ENCODE data around the gene BLCAP.

The BLCAP gene

GRCh38 chr20:37521061-37521771, 6.5 kb downstream of the BLCAP start, which contains the start of gene NNAT:
NNAT (plus strand) TSS chr20:37521250; CDS start chr20:37521332, 82 bp downstream.
- Histone ChIP-seq H3K4me3 (ENCODE audit: low read depth, low read length) (no peak within 1 kb of the TSS), H3K36me3 (ENCODE audit: insufficient read depth, low read length) (peaks cover 13% of the 10 kb centered on the region), H3K27me3 (ENCODE audit: insufficient read depth, low read length) (no peaks in the 10 kb centered on the region), H3K79me2 (ENCODE audit: control insufficient read depth, insufficient read depth, low read length, unreplicated experiment) (peaks cover 88% of the 10 kb centered on the region), H2AFZ (ENCODE audit: low read length, unreplicated experiment) (no peak within 1 kb of the TSS), H3K27ac (ENCODE audit: low read depth, low read length) (no peak within 1 kb of the TSS), H3K4me1 (ENCODE audit: control insufficient read depth, insufficient read depth, low read length, unreplicated experiment) (peaks cover 14% of the 10 kb centered on the region)

DNA sequence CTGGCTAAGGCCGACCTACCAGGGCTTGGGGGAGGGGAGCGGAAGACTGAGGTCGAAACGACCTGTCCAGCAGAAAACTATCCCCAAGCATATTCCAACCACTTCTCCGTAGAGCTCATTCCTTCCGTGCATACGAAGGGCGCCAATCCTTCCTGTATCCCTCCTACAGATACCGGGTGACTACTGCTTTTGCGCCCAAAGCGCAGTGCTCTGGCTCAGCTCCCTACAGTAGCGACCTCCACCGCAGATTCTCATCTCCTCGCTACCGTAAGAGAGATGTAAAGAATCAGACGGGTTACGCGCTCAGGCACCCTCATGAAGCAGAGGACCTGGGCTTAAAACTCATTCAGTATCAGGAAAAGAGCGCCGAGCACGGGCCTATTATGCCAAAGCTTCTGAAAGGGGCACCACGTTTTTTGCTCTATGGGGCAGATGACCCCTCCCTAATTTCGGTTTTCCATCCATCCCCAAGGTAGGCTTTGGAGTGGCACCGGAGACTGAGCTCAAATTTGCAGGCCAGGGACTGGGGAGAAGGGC, 7.2 kb downstream of the BLCAP start:
- peaks cover 81% of the 10 kb centered on the region for H3K79me2 ChIP-seq (ENCODE audit: control insufficient read depth, insufficient read depth, low read length, unreplicated experiment)
- no peak overlapping the region for H3K4me3 ChIP-seq (ENCODE audit: low read depth, low read length)

DNA sequence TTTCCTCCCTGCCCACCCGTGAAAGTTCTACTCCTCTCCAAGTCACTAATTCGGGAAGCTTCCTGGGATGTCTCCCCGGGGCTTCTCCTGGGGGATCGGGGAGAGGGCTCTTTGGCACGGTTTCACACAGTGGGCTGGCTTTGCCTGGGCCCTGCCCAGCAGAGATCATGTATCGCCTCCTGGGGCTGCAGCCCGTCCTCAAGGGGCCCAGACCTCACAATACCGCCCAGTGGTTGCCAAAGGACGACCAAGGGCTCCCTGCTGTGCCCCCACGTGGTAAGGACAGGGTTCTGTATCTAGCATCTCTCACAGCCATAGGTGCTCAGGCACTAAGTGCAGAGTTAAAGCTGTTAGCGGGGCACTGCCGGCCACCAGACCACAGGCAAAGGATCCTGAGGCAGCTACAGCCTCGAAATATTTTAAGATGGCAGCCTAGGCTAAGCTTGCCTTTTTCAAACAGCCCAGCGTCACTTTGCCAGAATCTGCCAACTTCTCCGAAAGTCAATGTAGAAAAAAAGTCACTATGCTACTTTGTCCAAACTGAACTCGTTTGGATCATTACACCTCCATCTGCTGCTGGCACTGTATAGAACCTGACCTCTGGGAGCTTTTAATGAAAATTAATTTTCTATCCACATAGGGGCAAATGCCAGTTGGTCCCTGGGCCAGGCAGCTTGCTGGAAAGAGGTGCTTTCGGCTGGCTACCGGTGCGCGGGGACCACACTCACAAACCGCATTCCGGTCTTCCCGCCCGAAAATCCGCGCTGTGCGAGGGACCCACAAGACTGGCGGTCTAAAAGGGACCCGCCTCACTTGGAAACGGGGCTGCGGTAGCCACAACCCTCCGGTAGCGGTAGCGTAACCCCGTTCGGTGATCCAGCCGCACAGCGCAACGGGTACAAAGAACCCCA, 7.9 kb downstream of the BLCAP start:
- H3K27me3 ChIP-seq (ENCODE audit: insufficient read depth, low read length): no peaks in the 10 kb centered on the region
- no peak overlapping the region for H3K4me3 ChIP-seq (ENCODE audit: low read depth, low read length)
- H2AFZ ChIP-seq (ENCODE audit: low read length, unreplicated experiment): no peak overlapping the region
- peaks cover 13% of the 10 kb centered on the region for H3K36me3 ChIP-seq (ENCODE audit: insufficient read depth, low read length)
- H3K79me2 ChIP-seq (ENCODE audit: control insufficient read depth, insufficient read depth, low read length, unreplicated experiment): peaks cover 74% of the 10 kb centered on the region
- no peak overlapping the region for H3K27ac ChIP-seq (ENCODE audit: low read depth, low read length)
- peaks cover 2% of the 10 kb centered on the region for H3K4me1 ChIP-seq (ENCODE audit: control insufficient read depth, insufficient read depth, low read length, unreplicated experiment)

More for the DNA sequence above, 7.2 kb downstream of the BLCAP start:
- no peaks in the 10 kb centered on the region for H3K27me3 ChIP-seq (ENCODE audit: insufficient read depth, low read length)
- H3K4me1 ChIP-seq (ENCODE audit: control insufficient read depth, insufficient read depth, low read length, unreplicated experiment): peaks cover 9% of the 10 kb centered on the region
- peaks cover 13% of the 10 kb centered on the region for H3K36me3 ChIP-seq (ENCODE audit: insufficient read depth, low read length)
- no peak overlapping the region for H2AFZ ChIP-seq (ENCODE audit: low read length, unreplicated experiment)
- H3K27ac ChIP-seq (ENCODE audit: low read depth, low read length): no peak overlapping the region

- H3K79me2 ChIP-seq (ENCODE audit: control insufficient read depth, insufficient read depth, low read length, unreplicated experiment): peaks cover 65% of the 10 kb centered on the region
- no peaks in the 10 kb centered on the region for H3K27me3 ChIP-seq (ENCODE audit: insufficient read depth, low read length)
- H3K4me3 ChIP-seq (ENCODE audit: low read depth, low read length): no peak overlapping the region
- no peaks in the 10 kb centered on the region for H3K4me1 ChIP-seq (ENCODE audit: control insufficient read depth, insufficient read depth, low read length, unreplicated experiment)
- no peak overlapping the region for H2AFZ ChIP-seq (ENCODE audit: low read length, unreplicated experiment)
- H3K36me3 ChIP-seq (ENCODE audit: insufficient read depth, low read length): peaks cover 13% of the 10 kb centered on the region
- H3K27ac ChIP-seq (ENCODE audit: low read depth, low read length): no peak overlapping the region
Measured at GRCh38 chr20:37518606-37519507, 8.8 kb downstream of the BLCAP start.

DNA sequence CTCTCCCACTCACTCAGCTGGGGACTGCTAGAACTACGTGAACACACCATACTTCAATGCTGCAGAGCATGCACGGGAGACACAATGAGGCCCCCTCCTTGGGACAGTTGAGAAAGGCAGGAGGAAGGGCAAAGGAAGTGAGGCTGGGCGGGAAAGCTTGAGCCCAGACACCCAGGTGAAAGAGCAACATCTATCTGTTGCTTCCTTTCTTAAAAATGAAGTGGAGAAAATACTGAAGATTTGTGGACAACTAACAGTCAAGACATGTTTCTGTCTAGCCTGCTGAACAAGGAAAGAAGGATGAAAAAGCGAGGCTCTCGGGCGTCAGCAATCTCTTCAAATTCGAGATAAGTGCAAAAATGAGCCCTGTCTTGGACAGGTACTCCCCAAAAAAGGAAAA, 9.6 kb downstream of the BLCAP start:
- no peak overlapping the region for H3K27ac ChIP-seq (ENCODE audit: low read depth, low read length)
- H3K79me2 ChIP-seq (ENCODE audit: control insufficient read depth, insufficient read depth, low read length, unreplicated experiment): peaks cover 57% of the 10 kb centered on the region
- H3K36me3 ChIP-seq (ENCODE audit: insufficient read depth, low read length): peaks cover 15% of the 10 kb centered on the region
- no peaks in the 10 kb centered on the region for H3K27me3 ChIP-seq (ENCODE audit: insufficient read depth, low read length)
- H3K4me1 ChIP-seq (ENCODE audit: control insufficient read depth, insufficient read depth, low read length, unreplicated experiment): no peaks in the 10 kb centered on the region
- H2AFZ ChIP-seq (ENCODE audit: low read length, unreplicated experiment): no peak overlapping the region
- no peak overlapping the region for H3K4me3 ChIP-seq (ENCODE audit: low read depth, low read length)

GRCh38 chr20:37516811-37517750, 10.6 kb downstream of the BLCAP start:
- peaks cover 22% of the 10 kb centered on the region for H3K36me3 ChIP-seq (ENCODE audit: insufficient read depth, low read length)

GRCh38 chr20:37515876-37516275, 11.8 kb downstream of the BLCAP start:
- H3K27ac ChIP-seq (ENCODE audit: low read depth, low read length): no peak overlapping the region
- H3K4me1 ChIP-seq (ENCODE audit: control insufficient read depth, insufficient read depth, low read length, unreplicated experiment): peaks cover 13% of the 10 kb centered on the region
- 0 out of 2 replicates have a peak, but pooled peaks cover 13% of the 10 kb centered on the region for H3K36me3 ChIP-seq (ENCODE audit: insufficient read depth, low read length)
- H3K27me3 ChIP-seq (ENCODE audit: insufficient read depth, low read length): no peaks in the 10 kb centered on the region
- no peak overlapping the region for H3K4me3 ChIP-seq (ENCODE audit: low read depth, low read length)
- H2AFZ ChIP-seq (ENCODE audit: low read length, unreplicated experiment): no peak overlapping the region
- peaks cover 36% of the 10 kb centered on the region for H3K79me2 ChIP-seq (ENCODE audit: control insufficient read depth, insufficient read depth, low read length, unreplicated experiment)

More at GRCh38 chr20:37516811-37517750, 10.6 kb downstream of the BLCAP start:
- Histone ChIP-seq H3K4me1 (ENCODE audit: control insufficient read depth, insufficient read depth, low read length, unreplicated experiment) (peaks cover 6% of the 10 kb centered on the region), H3K4me3 (ENCODE audit: low read depth, low read length) (no peak overlapping the region), H3K27ac (ENCODE audit: low read depth, low read length) (no peak overlapping the region), H3K27me3 (ENCODE audit: insufficient read depth, low read length) (no peaks in the 10 kb centered on the region), H2AFZ (ENCODE audit: low read length, unreplicated experiment) (no peak overlapping the region), H3K79me2 (ENCODE audit: control insufficient read depth, insufficient read depth, low read length, unreplicated experiment) (peaks cover 48% of the 10 kb centered on the region)

GRCh38 chr20:37513779-37514359, 13.8 kb downstream of the BLCAP start:
- no peak overlapping the region for H2AFZ ChIP-seq (ENCODE audit: low read length, unreplicated experiment)
- H3K27me3 ChIP-seq (ENCODE audit: insufficient read depth, low read length): no peaks in the 10 kb centered on the region
- H3K4me3 ChIP-seq (ENCODE audit: low read depth, low read length): no peak overlapping the region
- H3K36me3 ChIP-seq (ENCODE audit: insufficient read depth, low read length): 0 out of 2 replicates have a peak, but pooled peaks cover 17% of the 10 kb centered on the region
- peaks cover 17% of the 10 kb centered on the region for H3K79me2 ChIP-seq (ENCODE audit: control insufficient read depth, insufficient read depth, low read length, unreplicated experiment)
- no peak overlapping the region for H3K27ac ChIP-seq (ENCODE audit: low read depth, low read length)
- peaks cover 13% of the 10 kb centered on the region for H3K4me1 ChIP-seq (ENCODE audit: control insufficient read depth, insufficient read depth, low read length, unreplicated experiment)

- peaks cover 2% of the 10 kb centered on the region for H3K79me2 ChIP-seq (ENCODE audit: control insufficient read depth, insufficient read depth, low read length, unreplicated experiment)
- no peak overlapping the region for H2AFZ ChIP-seq (ENCODE audit: low read length, unreplicated experiment)
- 0 out of 2 replicates have a peak, but pooled peaks cover 12% of the 10 kb centered on the region for H3K36me3 ChIP-seq (ENCODE audit: insufficient read depth, low read length)
- H3K27ac ChIP-seq (ENCODE audit: low read depth, low read length): no peak overlapping the region
- peaks cover 13% of the 10 kb centered on the region for H3K4me1 ChIP-seq (ENCODE audit: control insufficient read depth, insufficient read depth, low read length, unreplicated experiment)
- no peak overlapping the region for H3K4me3 ChIP-seq (ENCODE audit: low read depth, low read length)
- H3K27me3 ChIP-seq (ENCODE audit: insufficient read depth, low read length): no peaks in the 10 kb centered on the region
Measured at GRCh38 chr20:37511610-37512275, 15.9 kb downstream of the BLCAP start.
